HEK293T (cell line): ENCODE measurements around the gene FARP1.
A peak's percentile ranks its signal among the peaks of the same experiment; 100 is the strongest.

ENCODE experiments used
- CTCF ChIA-PET: fragments of 350-600 bp; formaldehyde crosslinking; extraction: SDS; loops from one replicate; lab custom pipeline; 2021; ENCODE audit warnings: antibody characterized with exemption, inconsistent platforms; lab: Yijun Ruan, JAX
- POLR2A ChIA-PET: fragments of 350-600 bp; formaldehyde crosslinking; extraction: SDS; loops from one replicate; lab custom pipeline; 2020; ENCODE audit warnings: antibody characterized with exemption, inconsistent platforms; lab: Yijun Ruan, JAX
- DNase-seq: peaks from one replicate; pipeline ENCODE4 v3.0.0; 2012; ENCODE audit warnings: mixed read lengths; ENCODE audit errors: extremely low spot score
- ARNT ChIP-seq: fragments of 450-650 bp; IDR thresholded peaks from 2 replicates; pipeline ENCODE4 v1.6.1; 2017; ENCODE audit warnings: mild to moderate bottlenecking
- BHLHE40 ChIP-seq: fragments of 450-650 bp; IDR thresholded peaks from 2 replicates; pipeline ENCODE4 v1.6.1; 2016; ENCODE audit warnings: mild to moderate bottlenecking, moderate library complexity, borderline replicate concordance
- CTBP1 ChIP-seq: fragments of 450-650 bp; IDR thresholded peaks from 2 replicates; pipeline ENCODE4 v1.6.1; 2016; ENCODE audit warnings: borderline replicate concordance
- ELF4 ChIP-seq: fragments of 450-650 bp; IDR thresholded peaks from 2 replicates; pipeline ENCODE4 v1.6.1; 2017; ENCODE audit warnings: antibody characterized with exemption
- FOXA1 ChIP-seq: fragments of 450-650 bp; IDR thresholded peaks from 2 replicates; pipeline ENCODE4 v1.6.1; 2016; ENCODE audit warnings: mild to moderate bottlenecking
- FOXK2 ChIP-seq: fragments of 450-650 bp; IDR thresholded peaks from 2 replicates; pipeline ENCODE4 v1.6.1; 2016; ENCODE audit warnings: mild to moderate bottlenecking
- FOXM1 ChIP-seq: fragments of 450-650 bp; IDR thresholded peaks from 2 replicates; pipeline ENCODE4 v1.6.1; 2017; ENCODE audit warnings: mild to moderate bottlenecking, borderline replicate concordance
- HDGF ChIP-seq: fragments of 450-650 bp; IDR thresholded peaks from 2 replicates; pipeline ENCODE4 v1.6.1; 2017; ENCODE audit warnings: antibody characterized with exemption, borderline replicate concordance
- L3MBTL2 ChIP-seq: fragments of 450-650 bp; conservative IDR thresholded peaks from 2 replicates; pipeline ENCODE4 v1.6.1; 2016; ENCODE audit warnings: mild to moderate bottlenecking
- LEF1 ChIP-seq: fragments of 450-650 bp; IDR thresholded peaks from 2 replicates; pipeline ENCODE4 v1.6.1; 2017; ENCODE audit warnings: mild to moderate bottlenecking, borderline replicate concordance
- NFRKB ChIP-seq: fragments of 450-650 bp; IDR thresholded peaks from 2 replicates; pipeline ENCODE4 v1.6.1; 2016; ENCODE audit warnings: mild to moderate bottlenecking, moderate library complexity
- PKNOX1 ChIP-seq: fragments of 450-650 bp; IDR thresholded peaks from 2 replicates; pipeline ENCODE4 v1.6.1; 2016
- SP1 ChIP-seq: fragments of 450-650 bp; IDR thresholded peaks from 2 replicates; pipeline ENCODE4 v1.6.1; 2017
- SUZ12 ChIP-seq: fragments of 450-650 bp; IDR thresholded peaks from 2 replicates; pipeline ENCODE4 v1.6.1; 2016; ENCODE audit warnings: mild to moderate bottlenecking
- TARDBP ChIP-seq: fragments of 450-650 bp; IDR thresholded peaks from 2 replicates; pipeline ENCODE4 v1.6.1; 2016
- ZNF384 ChIP-seq: fragments of 450-650 bp; IDR thresholded peaks from 2 replicates; pipeline ENCODE4 v1.6.1; 2016

The FARP1 gene

GRCh38 chr13:98445340-98446233 is 302.7 kb downstream of the FARP1 start:
- TF ChIP-seq SP1: no peak
- TF ChIP-seq ELF4: peak; percentile 45; the same call in 1 of the 2 replicates
- ChIA-PET POLR2A (no interaction called here), CTCF (interaction anchor here (0.5 to 1.6 kb wide), 6 partner anchors 96 to 590 kb away, joined by 3 to 4 read pairs (median 4); no protein-coding TSS in a partner anchor)
- peak; percentile 73 for DNase-seq

- ChIA-PET CTCF (interaction anchor here (1.6 kb wide), 1 partner anchor 227 kb away, joined by 4 read pairs; no protein-coding TSS in a partner anchor), POLR2A (no interaction called here)
- TF ChIP-seq BHLHE40: no peak
- no peak for TF ChIP-seq NFRKB
- TF ChIP-seq SUZ12: no peak
- TF ChIP-seq L3MBTL2: no peak
- TF ChIP-seq ELF4: no peak
- TF ChIP-seq ZNF384: no peak
- no peak for TF ChIP-seq PKNOX1
- TF ChIP-seq FOXA1: no peak
- TF ChIP-seq FOXK2: no peak
- TF ChIP-seq ARNT: no peak
- no peak for TF ChIP-seq HDGF
- TF ChIP-seq TARDBP: no peak
- no peak for TF ChIP-seq SP1
- no peak for TF ChIP-seq FOXM1
- TF ChIP-seq CTBP1: no peak
- TF ChIP-seq LEF1: no peak
These were observed 303.3 kb downstream of the FARP1 start for GRCh38 chr13:98446234-98446621.

GRCh38 chr13:98447130-98447529 is 304.2 kb downstream of the FARP1 start:
- TF ChIP-seq L3MBTL2: no peak
- TF ChIP-seq CTBP1: no peak
- no peak for TF ChIP-seq TARDBP
- TF ChIP-seq FOXA1: no peak
- TF ChIP-seq FOXM1: no peak
- no peak for TF ChIP-seq BHLHE40
- TF ChIP-seq PKNOX1: no peak
- TF ChIP-seq FOXK2: no peak
- TF ChIP-seq HDGF: no peak
- POLR2A ChIA-PET: no interaction called here
- CTCF ChIA-PET: interaction anchor here (1.3 to 1.5 kb wide), 2 partner anchors 19 to 151 kb away, joined by 3 to 4 read pairs; no protein-coding TSS in a partner anchor
- DNase-seq: no peak

More at GRCh38 chr13:98446234-98446621, 303.3 kb downstream of the FARP1 start:
- DNase-seq: no peak

- ChIA-PET POLR2A (no interaction called here), CTCF (interaction anchor here (0.6 to 1.5 kb wide), 10 partner anchors 10 to 1235 kb away, joined by 3 to 8 read pairs (median 3); no protein-coding TSS in a partner anchor)
- DNase-seq: peak; percentile 51
- TF ChIP-seq NFRKB (no peak), PKNOX1 (no peak), FOXA1 (no peak), ELF4 (no peak), SP1 (no peak), HDGF (no peak), BHLHE40 (no peak), FOXK2 (no peak), ZNF384 (no peak), LEF1 (no peak), TARDBP (no peak), ARNT (no peak), SUZ12 (no peak), L3MBTL2 (no peak), FOXM1 (no peak), CTBP1 (no peak)
These were observed 305.2 kb downstream of the FARP1 start for GRCh38 chr13:98447881-98448641.

- POLR2A ChIA-PET: no interaction called here
- TF ChIP-seq ZNF384: no peak
- no peak for TF ChIP-seq HDGF
- TF ChIP-seq FOXK2: no peak
- no peak for TF ChIP-seq L3MBTL2
- no peak for TF ChIP-seq CTBP1
- no peak for TF ChIP-seq LEF1
- no peak for TF ChIP-seq ELF4
- TF ChIP-seq FOXA1: no peak
- no peak for TF ChIP-seq TARDBP
- TF ChIP-seq PKNOX1: no peak
- no peak for TF ChIP-seq ARNT
- no peak for TF ChIP-seq NFRKB
- no peak for TF ChIP-seq SUZ12
- no peak for TF ChIP-seq FOXM1
- TF ChIP-seq SP1: no peak
- no peak for TF ChIP-seq BHLHE40
- CTCF ChIA-PET: interaction anchor here (1.0 to 1.5 kb wide), 6 partner anchors 9 to 423 kb away, joined by 3 to 4 read pairs (median 3); no protein-coding TSS in a partner anchor
- DNase-seq: no peak
These were observed 305.7 kb downstream of the FARP1 start for GRCh38 chr13:98448642-98448928.
